ENCODE results near the gene FANCC. TPM values are rescaled to one million over a fixed set of nuclear protein-coding genes. Genes with fewer than 3 reads are reported as not detected.

The FANCC gene
- total and polyA plus RNA-seq, 10 donors: 0.89 to 9.7 (median 6.6) TPM

DNA sequence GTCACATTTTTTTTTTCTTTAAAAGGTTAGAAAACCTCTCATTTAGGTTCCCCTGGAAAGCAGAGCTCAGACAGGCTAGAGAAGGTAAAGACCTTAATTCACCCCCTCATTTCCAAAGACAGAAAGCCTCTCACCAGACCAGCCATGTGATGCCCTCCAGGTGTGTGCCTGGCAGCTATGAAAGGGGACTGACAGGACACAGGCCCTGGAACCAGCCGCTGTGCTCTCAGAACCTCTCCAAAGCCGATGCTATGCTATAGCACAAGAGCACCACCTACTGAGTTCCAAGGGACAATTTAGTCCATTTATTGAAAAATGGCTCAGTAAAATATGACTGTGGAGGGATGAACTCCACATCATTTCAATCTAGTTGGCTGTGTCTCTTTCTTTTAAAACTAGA lies 48.8 kb downstream of the FANCC start:
- intact Hi-C loops (cut with DNase I; ENCODE audit: low total_unique reads): no loop called here

GRCh38 chr9:95266649-95267048 lies 50.9 kb downstream of the FANCC start:
- Histone ChIP-seq H3K27ac (no peak overlapping the region), H3K9me3 (no peaks in the 10 kb centered on the region), H3K4me3 (no peak overlapping the region), H3K27me3 (replicated peaks in 1 of 7) (no peaks in the 10 kb centered on the region), H3K4me1 (peaks cover 0 to 7% (median 0%) of the 10 kb centered on the region in 6 donors), H3K36me3 (no peaks in the 10 kb centered on the region)
- DNase-seq: no peak
- WGBS, 5 donors: 67 to 85% (median 68%) methylated on average over 5 of the region's 5 CpGs
- TF ChIP-seq CTCF (IDR thresholded peaks at IDR 0.05 in 8 of 11, conservative IDR thresholded peaks at IDR 0.05 in 3 of 11) (no peak), POLR2A (IDR thresholded peaks at IDR 0.05) (no peak), POLR2AphosphoS5 (IDR thresholded peaks at IDR 0.05) (no peak)
- intact Hi-C loops (cut with DNase I; ENCODE audit: low total_unique reads): no loop called here

More for the DNA sequence above, 48.8 kb downstream of the FANCC start:
- H3K4me3 ChIP-seq: no peak overlapping the region
- 64 to 71% (median 67%) methylated on average over 2 of the region's 2 CpGs for WGBS, 5 donors
- TF ChIP-seq POLR2A (IDR thresholded peaks at IDR 0.05) (no peak), POLR2AphosphoS5 (IDR thresholded peaks at IDR 0.05) (no peak), CTCF (IDR thresholded peaks at IDR 0.05 in 8 of 11, conservative IDR thresholded peaks at IDR 0.05 in 3 of 11) (no peak)
- H3K27ac ChIP-seq: no peak overlapping the region
- no peaks in the 10 kb centered on the region for H3K36me3 ChIP-seq
- DNase-seq: no peak
- H3K9me3 ChIP-seq: no peaks in the 10 kb centered on the region
- H3K27me3 ChIP-seq (replicated peaks in 1 of 7): no peaks in the 10 kb centered on the region
- H3K4me1 ChIP-seq: peaks cover 0 to 12% (median 0%) of the 10 kb centered on the region in 6 donors

DNA sequence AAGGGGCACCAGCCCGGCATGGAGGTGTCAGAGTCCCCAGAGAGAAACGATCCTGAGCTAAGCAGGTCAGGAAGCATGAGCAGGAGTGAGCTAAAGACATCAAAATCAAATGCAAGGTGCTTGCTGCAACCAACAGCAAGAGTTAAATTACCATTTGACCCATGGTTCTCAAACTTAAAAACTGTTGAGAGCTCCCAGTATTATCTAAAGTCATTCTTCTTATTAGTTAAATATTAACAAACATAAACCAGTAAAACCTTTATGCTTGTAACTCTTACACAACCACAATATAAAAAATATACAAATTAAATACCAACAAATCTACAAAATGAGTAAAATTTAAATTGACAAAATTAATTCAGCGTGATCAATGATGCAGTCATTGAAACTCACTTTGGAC lies 51.5 kb downstream of the FANCC start:
- Histone ChIP-seq H3K9me3 (no peaks in the 10 kb centered on the region), H3K36me3 (no peaks in the 10 kb centered on the region), H3K4me1 (peaks cover 0 to 7% (median 0%) of the 10 kb centered on the region in 6 donors), H3K27ac (no peak overlapping the region), H3K4me3 (no peak overlapping the region), H3K27me3 (replicated peaks in 1 of 7) (no peaks in the 10 kb centered on the region)
- TF ChIP-seq CTCF (IDR thresholded peaks at IDR 0.05 in 8 of 11, conservative IDR thresholded peaks at IDR 0.05 in 3 of 11): no peak
- TF ChIP-seq POLR2AphosphoS5 (IDR thresholded peaks at IDR 0.05): no peak
- 57 to 71% (median 64%) methylated on average over 3 of the region's 3 CpGs for WGBS, 5 donors
- intact Hi-C loops (cut with DNase I; ENCODE audit: low total_unique reads): no loop called here
- no peak for DNase-seq

DNA sequence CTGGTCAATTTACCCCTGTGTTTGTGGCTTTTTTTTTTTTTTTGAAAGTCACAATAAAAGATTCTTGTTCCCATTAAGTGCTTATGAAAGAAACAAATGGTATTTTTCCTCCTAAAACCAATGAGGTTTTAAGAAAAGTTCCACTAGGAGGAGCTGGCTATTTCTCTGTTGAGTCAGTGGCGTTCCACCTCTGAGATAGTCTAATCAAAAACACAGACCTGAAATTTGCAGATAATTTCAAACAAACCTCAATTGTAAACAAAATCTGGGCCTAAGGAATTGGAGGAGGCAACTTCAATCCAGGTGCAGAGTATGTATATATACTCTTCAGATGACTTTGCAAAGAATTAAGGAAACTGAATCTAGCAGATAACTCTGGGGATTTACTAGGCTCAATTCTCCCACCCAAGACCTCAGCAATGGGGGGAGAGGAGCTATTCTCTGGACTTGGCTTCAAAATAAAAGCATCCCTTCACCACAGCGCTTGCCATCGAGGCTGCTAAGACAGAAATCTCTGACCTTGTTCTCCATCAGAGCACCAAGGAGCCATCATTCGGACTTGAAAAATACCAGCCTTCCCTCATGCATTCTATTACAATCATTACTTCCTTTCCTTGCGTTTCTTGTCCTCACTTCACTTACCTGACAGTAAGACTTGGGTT lies 52.4 kb downstream of the FANCC start:
- H3K4me1 ChIP-seq: peaks cover 0 to 7% (median 0%) of the 10 kb centered on the region in 6 donors
- H3K9me3 ChIP-seq: peaks cover 0 to 2% (median 0%) of the 10 kb centered on the region in 8 donors
- WGBS, 5 donors: 72 to 78% (median 76%) methylated on average over 5 of the region's 5 CpGs
- no peak for TF ChIP-seq POLR2A (IDR thresholded peaks at IDR 0.05)
- TF ChIP-seq POLR2AphosphoS5 (IDR thresholded peaks at IDR 0.05): no peak
- no peak for TF ChIP-seq CTCF (IDR thresholded peaks at IDR 0.05 in 8 of 11, conservative IDR thresholded peaks at IDR 0.05 in 3 of 11)
- H3K36me3 ChIP-seq: no peaks in the 10 kb centered on the region
- no peak overlapping the region for H3K27ac ChIP-seq
- DNase-seq: no peak
- intact Hi-C loops (cut with DNase I; ENCODE audit: low total_unique reads): no loop called here
- H3K4me3 ChIP-seq: no peak overlapping the region
- no peaks in the 10 kb centered on the region for H3K27me3 ChIP-seq (replicated peaks in 1 of 7)

Measured in spleen (tissue), 11 donors.